ENCODE measurements around the gene XYLT1. TPM values are rescaled to one million over a fixed set of nuclear protein-coding genes. Genes with fewer than 3 reads are reported as not detected.

The XYLT1 gene
- total and polyA plus RNA-seq, 10 of the 15 experiments (the other 5 are each of a cell fraction or from before 2014, with no cell fraction given) = 0.88 to 14.8 (median 5.8) TPM

- TF ChIP-seq, protein P1, sequence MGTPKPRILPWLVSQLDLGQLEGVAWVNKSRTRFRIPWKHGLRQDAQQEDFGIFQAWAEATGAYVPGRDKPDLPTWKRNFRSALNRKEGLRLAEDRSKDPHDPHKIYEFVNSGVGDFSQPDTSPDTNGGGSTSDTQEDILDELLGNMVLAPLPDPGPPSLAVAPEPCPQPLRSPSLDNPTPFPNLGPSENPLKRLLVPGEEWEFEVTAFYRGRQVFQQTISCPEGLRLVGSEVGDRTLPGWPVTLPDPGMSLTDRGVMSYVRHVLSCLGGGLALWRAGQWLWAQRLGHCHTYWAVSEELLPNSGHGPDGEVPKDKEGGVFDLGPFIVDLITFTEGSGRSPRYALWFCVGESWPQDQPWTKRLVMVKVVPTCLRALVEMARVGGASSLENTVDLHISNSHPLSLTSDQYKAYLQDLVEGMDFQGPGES (IDR thresholded peaks at IDR 0.05) = no peak
- TF ChIP-seq POU2F2 (IDR thresholded peaks at IDR 0.05; ENCODE audit: borderline replicate concordance, low read depth, low read length) = no peak
Measured at GRCh38 chr16:17392127-17392856, 78.5 kb downstream of the XYLT1 start (continued).

GRCh38 chr16:17391715-17392114, 79.0 kb downstream of the XYLT1 start:
- H3K27me3 ChIP-seq (replicated peaks in 1 of 2; ENCODE audit: control insufficient read depth in 2 of 2, insufficient read depth in 2 of 2, low read length in 1 of 2) = no peaks in the 10 kb centered on the region
- in situ Hi-C loops (cut with MboI) = no loop called here
- BruUV-seq (replicated peaks) = no TSS peak
- no peaks in the 10 kb centered on the region for H3K36me3 ChIP-seq (ENCODE audit: control insufficient read depth in 2 of 2, insufficient read depth in 2 of 2, low read length in 1 of 2)
- FAIRE-seq = no peak
- H3K79me2 ChIP-seq (ENCODE audit: control insufficient read depth, insufficient read depth, low read length) = no peaks in the 10 kb centered on the region
- no peaks in the 10 kb centered on the region for H3K9me3 ChIP-seq (replicated peaks; ENCODE audit: control insufficient read depth, insufficient read depth, low read length)
- DNase-seq (ENCODE audit: low read depth, low spot score) = no peak
- ChIA-PET RAD21 (ENCODE audit: unreplicated experiment) (no interaction called here), SMC1A (ENCODE audit: uncharacterized antibody, unreplicated experiment) (interaction anchor here (1.0 kb wide), 1 partner anchor 32 kb away, joined by 3 read pairs; no protein-coding TSS in a partner anchor), POLR2A (no interaction called here), CTCF (no interaction called here)
- no peak overlapping the region for H2AFZ ChIP-seq (ENCODE audit: control insufficient read depth, low read depth, low read length)
- no peaks in the 10 kb centered on the region for H3K4me1 ChIP-seq (ENCODE audit: control insufficient read depth, insufficient read depth, low read length)
- H4K20me1 ChIP-seq (ENCODE audit: control insufficient read depth, insufficient read depth) = no peaks in the 10 kb centered on the region
- 48% methylated on average over 5 of the region's 5 CpGs for WGBS (ENCODE audit: insufficient coverage, insufficient replicate concordance, low lambda C conversion rate, missing lambda C conversion rate)
- ATAC-seq = no peak
- H3K4me2 ChIP-seq (ENCODE audit: control insufficient read depth, insufficient read depth) = no peak overlapping the region
- H3K27ac ChIP-seq (ENCODE audit: control insufficient read depth, insufficient read depth) = no peak overlapping the region
- intact Hi-C loops (cut with micrococcal nuclease; ENCODE audit: unreplicated experiment) = no loop called here
- no peak overlapping the region for H3K9ac ChIP-seq (ENCODE audit: control insufficient read depth, insufficient read depth, low read length)
- H3K4me3 ChIP-seq = no peak overlapping the region
- TF ChIP-seq NFXL1 (IDR thresholded peaks at IDR 0.05; ENCODE audit: borderline replicate concordance) (no peak), CBX5 (IDR thresholded peaks at IDR 0.05; ENCODE audit: low read depth) (no peak), IRF4 (IDR thresholded peaks at IDR 0.05; ENCODE audit: low read depth, low read length) (no peak), PBX3 (IDR thresholded peaks at IDR 0.05; ENCODE audit: insufficient replicate concordance, low read depth, low read length) (no peak), HCFC1 (IDR thresholded peaks at IDR 0.05; ENCODE audit: low read length) (no peak), GABPA (IDR thresholded peaks at IDR 0.05; ENCODE audit: low read depth) (no peak), RBBP5 (conservative IDR thresholded peaks at IDR 0.05) (no peak), NFYB (IDR thresholded peaks at IDR 0.05; ENCODE audit: insufficient read depth, low read depth, low read length) (no peak), ATF7 (IDR thresholded peaks at IDR 0.05; ENCODE audit: low read depth) (no peak)
- TF ChIP-seq, protein P2, sequence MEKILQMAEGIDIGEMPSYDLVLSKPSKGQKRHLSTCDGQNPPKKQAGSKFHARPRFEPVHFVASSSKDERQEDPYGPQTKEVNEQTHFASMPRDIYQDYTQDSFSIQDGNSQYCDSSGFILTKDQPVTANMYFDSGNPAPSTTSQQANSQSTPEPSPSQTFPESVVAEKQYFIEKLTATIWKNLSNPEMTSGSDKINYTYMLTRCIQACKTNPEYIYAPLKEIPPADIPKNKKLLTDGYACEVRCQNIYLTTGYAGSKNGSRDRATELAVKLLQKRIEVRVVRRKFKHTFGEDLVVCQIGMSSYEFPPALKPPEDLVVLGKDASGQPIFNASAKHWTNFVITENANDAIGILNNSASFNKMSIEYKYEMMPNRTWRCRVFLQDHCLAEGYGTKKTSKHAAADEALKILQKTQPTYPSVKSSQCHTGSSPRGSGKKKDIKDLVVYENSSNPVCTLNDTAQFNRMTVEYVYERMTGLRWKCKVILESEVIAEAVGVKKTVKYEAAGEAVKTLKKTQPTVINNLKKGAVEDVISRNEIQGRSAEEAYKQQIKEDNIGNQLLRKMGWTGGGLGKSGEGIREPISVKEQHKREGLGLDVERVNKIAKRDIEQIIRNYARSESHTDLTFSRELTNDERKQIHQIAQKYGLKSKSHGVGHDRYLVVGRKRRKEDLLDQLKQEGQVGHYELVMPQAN (conservative IDR thresholded peaks at IDR 0.05) = no peak
- TF ChIP-seq, protein P3, sequence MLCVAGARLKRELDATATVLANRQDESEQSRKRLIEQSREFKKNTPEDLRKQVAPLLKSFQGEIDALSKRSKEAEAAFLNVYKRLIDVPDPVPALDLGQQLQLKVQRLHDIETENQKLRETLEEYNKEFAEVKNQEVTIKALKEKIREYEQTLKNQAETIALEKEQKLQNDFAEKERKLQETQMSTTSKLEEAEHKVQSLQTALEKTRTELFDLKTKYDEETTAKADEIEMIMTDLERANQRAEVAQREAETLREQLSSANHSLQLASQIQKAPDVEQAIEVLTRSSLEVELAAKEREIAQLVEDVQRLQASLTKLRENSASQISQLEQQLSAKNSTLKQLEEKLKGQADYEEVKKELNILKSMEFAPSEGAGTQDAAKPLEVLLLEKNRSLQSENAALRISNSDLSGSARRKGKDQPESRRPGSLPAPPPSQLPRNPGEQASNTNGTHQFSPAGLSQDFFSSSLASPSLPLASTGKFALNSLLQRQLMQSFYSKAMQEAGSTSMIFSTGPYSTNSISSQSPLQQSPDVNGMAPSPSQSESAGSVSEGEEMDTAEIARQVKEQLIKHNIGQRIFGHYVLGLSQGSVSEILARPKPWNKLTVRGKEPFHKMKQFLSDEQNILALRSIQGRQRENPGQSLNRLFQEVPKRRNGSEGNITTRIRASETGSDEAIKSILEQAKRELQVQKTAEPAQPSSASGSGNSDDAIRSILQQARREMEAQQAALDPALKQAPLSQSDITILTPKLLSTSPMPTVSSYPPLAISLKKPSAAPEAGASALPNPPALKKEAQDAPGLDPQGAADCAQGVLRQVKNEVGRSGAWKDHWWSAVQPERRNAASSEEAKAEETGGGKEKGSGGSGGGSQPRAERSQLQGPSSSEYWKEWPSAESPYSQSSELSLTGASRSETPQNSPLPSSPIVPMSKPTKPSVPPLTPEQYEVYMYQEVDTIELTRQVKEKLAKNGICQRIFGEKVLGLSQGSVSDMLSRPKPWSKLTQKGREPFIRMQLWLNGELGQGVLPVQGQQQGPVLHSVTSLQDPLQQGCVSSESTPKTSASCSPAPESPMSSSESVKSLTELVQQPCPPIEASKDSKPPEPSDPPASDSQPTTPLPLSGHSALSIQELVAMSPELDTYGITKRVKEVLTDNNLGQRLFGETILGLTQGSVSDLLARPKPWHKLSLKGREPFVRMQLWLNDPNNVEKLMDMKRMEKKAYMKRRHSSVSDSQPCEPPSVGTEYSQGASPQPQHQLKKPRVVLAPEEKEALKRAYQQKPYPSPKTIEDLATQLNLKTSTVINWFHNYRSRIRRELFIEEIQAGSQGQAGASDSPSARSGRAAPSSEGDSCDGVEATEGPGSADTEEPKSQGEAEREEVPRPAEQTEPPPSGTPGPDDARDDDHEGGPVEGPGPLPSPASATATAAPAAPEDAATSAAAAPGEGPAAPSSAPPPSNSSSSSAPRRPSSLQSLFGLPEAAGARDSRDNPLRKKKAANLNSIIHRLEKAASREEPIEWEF (IDR thresholded peaks at IDR 0.05; ENCODE audit: insufficient replicate concordance, low read depth, low read length) = no peak

Data from GM12878 (cell line).